Endothelial cell (in vitro differentiated cells): ENCODE results near the gene MBTD1. TPM values are rescaled to one million over a fixed set of nuclear protein-coding genes. Genes with fewer than 3 reads are reported as not detected.

ENCODE experiments used
- DNase-seq: peaks from one replicate; pipeline ENCODE4 v3.0.0; 2021; ENCODE audit warnings: low spot score
- H3K27ac Mint-ChIP-seq: one replicate; pipeline ENCODE4 v1.8.0; 2021; ENCODE audit warnings: mixed read lengths, inconsistent platforms; ENCODE audit not compliant: unreplicated experiment
- H3K27me3 Mint-ChIP-seq: one replicate; pipeline ENCODE4 v1.8.0; 2021; ENCODE audit warnings: mild to moderate bottlenecking, moderate library complexity, mixed read lengths, inconsistent platforms; ENCODE audit not compliant: unreplicated experiment
- H3K36me3 Mint-ChIP-seq: one replicate; pipeline ENCODE4 v1.8.0; 2021; ENCODE audit warnings: mild to moderate bottlenecking, low read depth, mixed read lengths, inconsistent platforms; ENCODE audit not compliant: unreplicated experiment
- H3K4me1 Mint-ChIP-seq: one replicate; pipeline ENCODE4 v1.8.0; 2021; ENCODE audit warnings: mild to moderate bottlenecking, mixed read lengths, inconsistent platforms; ENCODE audit not compliant: unreplicated experiment
- H3K4me3 Mint-ChIP-seq: one replicate; pipeline ENCODE4 v1.8.0; 2021; ENCODE audit warnings: mild to moderate bottlenecking, mixed read lengths, inconsistent platforms; ENCODE audit not compliant: unreplicated experiment
- H3K9me3 Mint-ChIP-seq: one replicate; pipeline ENCODE4 v1.8.0; 2021; ENCODE audit warnings: mixed read lengths, inconsistent platforms; ENCODE audit not compliant: unreplicated experiment
- total RNA-seq: library from RNA; stranded (reverse); fragmentation: NEBNext Ultra II Directional; extraction: Animal tissue kit (Norgen Biotek cat#: 25700); gene quantifications from one replicate; pipeline ENCODE4 v1.2.1, GENCODE V29; 2021; ENCODE audit not compliant: unreplicated experiment
- TF ChIP-seq, protein P1 (sequence below): fragments of 200-600 bp; sonication (generic); IDR thresholded peaks from one replicate; pipeline ENCODE4 v1.5.0; 2021; ENCODE audit warnings: antibody characterized with exemption; ENCODE audit not compliant: unreplicated experiment

The MBTD1 gene
- total RNA-seq, 1 donor from 2014 or later: 24.4 TPM

DNA sequence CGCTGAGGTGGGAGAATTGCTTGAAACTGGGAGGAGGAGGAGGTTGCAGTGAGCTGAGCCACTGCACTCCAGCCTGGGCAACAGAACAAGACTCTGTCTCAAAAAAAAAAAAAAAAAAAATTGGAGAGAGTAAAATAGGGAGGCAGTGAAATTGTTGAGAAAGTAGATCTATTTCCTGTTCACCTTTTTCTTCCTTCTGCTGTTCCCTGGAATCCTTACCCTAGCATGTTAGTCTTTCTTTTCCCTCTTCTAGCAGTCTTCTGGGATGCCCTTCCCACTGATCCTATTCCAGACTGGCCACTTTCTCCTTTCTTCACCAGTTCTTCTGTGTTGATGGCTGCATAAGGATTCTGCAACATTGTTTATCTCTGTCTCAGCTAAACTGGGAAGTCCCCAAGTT, 90.5 kb downstream of the MBTD1 start:
- no peak for DNase-seq
- peaks cover 7% of the 10 kb centered on the region for H3K4me1 Mint-ChIP-seq
- no peak overlapping the region for H3K4me3 Mint-ChIP-seq
- H3K27ac Mint-ChIP-seq: no peak overlapping the region
- H3K36me3 Mint-ChIP-seq: peaks cover 18% of the 10 kb centered on the region
- H3K9me3 Mint-ChIP-seq: no peaks in the 10 kb centered on the region
- TF ChIP-seq, protein P1, sequence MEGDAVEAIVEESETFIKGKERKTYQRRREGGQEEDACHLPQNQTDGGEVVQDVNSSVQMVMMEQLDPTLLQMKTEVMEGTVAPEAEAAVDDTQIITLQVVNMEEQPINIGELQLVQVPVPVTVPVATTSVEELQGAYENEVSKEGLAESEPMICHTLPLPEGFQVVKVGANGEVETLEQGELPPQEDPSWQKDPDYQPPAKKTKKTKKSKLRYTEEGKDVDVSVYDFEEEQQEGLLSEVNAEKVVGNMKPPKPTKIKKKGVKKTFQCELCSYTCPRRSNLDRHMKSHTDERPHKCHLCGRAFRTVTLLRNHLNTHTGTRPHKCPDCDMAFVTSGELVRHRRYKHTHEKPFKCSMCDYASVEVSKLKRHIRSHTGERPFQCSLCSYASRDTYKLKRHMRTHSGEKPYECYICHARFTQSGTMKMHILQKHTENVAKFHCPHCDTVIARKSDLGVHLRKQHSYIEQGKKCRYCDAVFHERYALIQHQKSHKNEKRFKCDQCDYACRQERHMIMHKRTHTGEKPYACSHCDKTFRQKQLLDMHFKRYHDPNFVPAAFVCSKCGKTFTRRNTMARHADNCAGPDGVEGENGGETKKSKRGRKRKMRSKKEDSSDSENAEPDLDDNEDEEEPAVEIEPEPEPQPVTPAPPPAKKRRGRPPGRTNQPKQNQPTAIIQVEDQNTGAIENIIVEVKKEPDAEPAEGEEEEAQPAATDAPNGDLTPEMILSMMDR: no peak
- H3K27me3 Mint-ChIP-seq: peaks cover 15% of the 10 kb centered on the region

DNA sequence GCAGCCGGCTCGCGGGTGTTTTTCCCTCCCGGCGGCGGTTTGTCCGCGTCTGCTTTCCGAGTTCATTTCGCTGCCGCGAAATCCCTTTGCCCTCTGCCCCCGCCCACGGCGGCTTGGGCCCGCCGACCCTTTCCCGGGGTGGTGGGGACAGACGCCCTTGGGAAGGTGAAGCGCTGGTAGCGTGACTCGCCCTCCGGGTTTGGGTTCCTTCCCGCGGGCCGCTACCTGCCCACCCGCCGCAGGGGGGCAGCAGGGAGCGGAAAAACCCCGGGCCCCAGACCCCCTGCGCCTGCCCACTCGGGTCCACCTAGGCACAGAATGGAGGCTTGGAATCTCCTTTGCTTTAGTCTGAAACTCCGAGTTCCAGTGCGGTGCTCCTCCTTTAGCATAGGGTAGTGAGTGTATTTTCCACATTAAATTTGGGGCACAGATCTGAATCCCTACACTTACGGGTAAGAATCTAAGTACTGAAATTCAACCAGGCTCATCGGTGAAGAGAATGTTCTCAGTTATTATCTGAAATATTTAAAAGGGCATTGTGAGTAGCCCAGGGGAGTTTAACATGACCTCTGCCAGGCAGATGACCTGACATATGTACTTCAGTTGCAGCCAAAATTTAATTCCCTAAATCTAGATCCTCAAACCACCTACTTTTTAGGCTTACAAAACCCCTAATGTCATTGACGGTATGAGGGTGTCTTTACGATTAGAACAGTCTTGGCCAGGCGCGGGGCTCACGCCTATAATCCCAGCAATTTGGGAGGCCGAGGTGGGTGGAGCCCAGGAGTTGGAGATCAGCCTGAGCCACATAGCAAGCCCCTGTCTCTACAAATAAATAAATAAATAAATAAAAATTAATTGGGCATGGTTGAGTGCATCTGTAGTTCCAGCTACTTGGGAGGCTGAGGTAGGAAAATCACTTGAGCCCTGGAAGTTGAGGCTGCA, 92.6 kb downstream of the MBTD1 start:
- Mint-ChIP-seq H3K27ac (peak overlapping the region; percentile 70), H3K27me3 (peaks cover 15% of the 10 kb centered on the region), H3K36me3 (peaks cover 23% of the 10 kb centered on the region), H3K4me3 (peak overlapping the region; percentile 88), H3K4me1 (peaks cover 7% of the 10 kb centered on the region), H3K9me3 (no peaks in the 10 kb centered on the region)
- TF ChIP-seq, protein P1: peak; percentile 86
- peak; percentile 79 for DNase-seq

DNA sequence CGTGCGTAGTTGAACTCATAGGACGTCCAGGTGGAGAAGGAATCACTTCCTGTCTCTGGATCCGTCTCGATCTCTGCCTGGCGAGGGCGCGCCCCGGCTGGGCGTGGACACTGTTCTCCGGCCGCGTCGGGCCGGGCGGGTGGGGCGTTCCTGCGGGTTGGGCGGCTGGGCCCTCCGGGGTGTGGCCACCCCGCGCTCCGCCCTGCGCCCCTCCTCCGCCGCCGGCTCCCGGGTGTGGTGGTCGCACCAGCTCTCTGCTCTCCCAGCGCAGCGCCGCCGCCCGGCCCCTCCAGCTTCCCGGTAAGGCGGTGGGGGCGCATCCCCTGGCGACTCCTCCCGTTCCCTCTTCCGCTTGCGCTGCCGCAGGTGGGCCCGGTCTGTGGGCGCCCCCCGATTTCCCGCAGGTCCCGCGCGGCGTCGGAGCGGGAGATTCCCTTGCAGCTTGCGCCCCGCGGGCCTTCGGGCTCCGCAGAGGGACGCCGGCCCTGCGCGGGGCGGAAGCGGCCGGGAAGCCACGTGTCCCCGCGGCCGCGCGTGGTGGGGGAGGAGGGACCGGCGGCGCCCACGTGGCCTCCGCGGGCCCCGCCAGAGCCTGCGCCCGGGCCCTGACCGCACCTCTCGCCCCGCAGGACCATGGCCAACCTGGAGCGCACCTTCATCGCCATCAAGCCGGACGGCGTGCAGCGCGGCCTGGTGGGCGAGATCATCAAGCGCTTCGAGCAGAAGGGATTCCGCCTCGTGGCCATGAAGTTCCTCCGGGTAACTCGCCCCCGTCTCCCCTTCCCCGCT, 93.5 kb downstream of the MBTD1 start, which contains the start of gene NME2:
NME2 (plus strand) TSS at position 214 of the 789 bp plus-strand sequence; CDS start at position 634, 420 bp downstream.
- Mint-ChIP-seq H3K4me3 (peak within 1 kb of the TSS; percentile 98), H3K36me3 (peaks cover 29% of the 10 kb centered on the region), H3K27ac (peak within 1 kb of the TSS; percentile 91), H3K4me1 (peaks cover 7% of the 10 kb centered on the region), H3K27me3 (peaks cover 15% of the 10 kb centered on the region), H3K9me3 (no peaks in the 10 kb centered on the region)
- DNase-seq: peak; percentile 86
- TF ChIP-seq, protein P1: no peak

DNA sequence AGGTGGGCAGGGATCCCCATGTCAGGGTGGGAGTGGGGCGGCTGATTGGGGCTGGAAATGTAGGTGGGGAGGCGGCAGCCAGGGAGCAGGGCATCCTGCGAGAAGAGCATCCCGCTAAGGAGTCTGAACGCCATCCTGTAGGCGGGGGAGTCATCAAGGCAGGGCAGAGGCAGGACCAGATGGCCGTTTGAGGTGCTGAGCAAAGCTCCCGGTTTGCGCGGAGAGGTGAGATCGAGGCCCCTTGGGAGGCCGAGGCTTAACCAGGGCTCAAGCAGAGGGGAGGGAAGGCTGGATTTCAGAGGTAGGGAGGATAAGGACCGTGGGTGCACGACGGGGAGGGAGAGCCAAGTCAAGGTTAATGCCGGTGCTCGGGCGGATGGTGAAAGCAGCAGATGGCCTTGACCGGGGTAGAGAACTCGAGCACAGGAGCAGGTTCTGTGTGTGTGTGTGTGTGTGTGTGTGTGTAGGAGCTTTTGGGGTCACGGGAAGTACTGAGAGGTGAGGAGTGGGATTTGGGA, 94.1 kb downstream of the MBTD1 start:
- peaks cover 15% of the 10 kb centered on the region for H3K27me3 Mint-ChIP-seq
- DNase-seq: peak; percentile 16
- no peaks in the 10 kb centered on the region for H3K9me3 Mint-ChIP-seq
- TF ChIP-seq, protein P1: no peak
- peak overlapping the region; percentile 98 for H3K4me3 Mint-ChIP-seq
- H3K4me1 Mint-ChIP-seq: peaks cover 7% of the 10 kb centered on the region
- peaks cover 28% of the 10 kb centered on the region for H3K36me3 Mint-ChIP-seq
- peak overlapping the region; percentile 91 for H3K27ac Mint-ChIP-seq
